Lower lobe of right lung (tissue), 2 donors: ENCODE data around the gene EED. TPM values are rescaled to one million over a fixed set of nuclear protein-coding genes. Genes with fewer than 3 reads are reported as not detected.

Experiments used
- ATAC-seq, 2 donors: fragments of 200-7000 bp; cut with Tn5 transposase; one replicate each; pipeline ENCODE4 v1.9.1; 2020 to 2022; ENCODE audit warnings: mild to moderate bottlenecking in 2 of 2, moderate library complexity in 2 of 2
- DNase-seq: peaks from one replicate; pipeline ENCODE4 v3.0.0-alpha.2; 2020
- H3K27ac ChIP-seq: fragments of 200-600 bp; one replicate; pipeline ENCODE4 v1.8.0; 2022
- H3K27me3 ChIP-seq: fragments of 200-600 bp; one replicate; pipeline ENCODE4 v1.8.0; 2022; ENCODE audit warnings: low read depth
- H3K36me3 ChIP-seq: fragments of 200-600 bp; one replicate; pipeline ENCODE4 v1.8.0; 2022; ENCODE audit warnings: mild to moderate bottlenecking
- H3K4me1 ChIP-seq: fragments of 200-600 bp; one replicate; pipeline ENCODE4 v1.8.0; 2022
- H3K4me3 ChIP-seq: fragments of 200-600 bp; one replicate; pipeline ENCODE4 v1.8.0; 2022; ENCODE audit warnings: mild to moderate bottlenecking
- H3K9me3 ChIP-seq: fragments of 200-600 bp; one replicate; pipeline ENCODE4 v1.8.0; 2022
- CTCF ChIP-seq: fragments of 200-600 bp; IDR thresholded peaks from one replicate; pipeline ENCODE4 v1.8.0; 2022; ENCODE audit warnings: antibody characterized with exemption, mild to moderate bottlenecking
- intact Hi-C: fragments of 100-400 bp; cut with DNase I; formaldehyde crosslinking; loops from one replicate; pipeline ENCODE4 v1.11.0; 2022
- total RNA-seq: library from RNA; stranded (reverse); fragmentation: NEBNext Ultra II Directional; extraction: Animal tissue kit (Norgen Biotek cat#: 25700); gene quantifications from one replicate; pipeline ENCODE4 v1.2.1, GENCODE V29; 2021
- donor health status: DM: no; HTN: yes; CAD: no; lungs with severe emphysema.

Gene EED
- total RNA-seq, 1 donor from 2014 or later, result 21.0 TPM

- peaks cover 32% of the 10 kb centered on the region for H3K36me3 ChIP-seq
- ATAC-seq, result no peak
- no peak for DNase-seq
Measured at GRCh38 chr11:86314636-86315035, 70.1 kb downstream of the EED start.

More at GRCh38 chr11:86314636-86315035, 70.1 kb downstream of the EED start:
- intact Hi-C loops, result no loop called here
- H3K27ac ChIP-seq, result no peak overlapping the region
- no peak overlapping the region for H3K4me3 ChIP-seq
- no peaks in the 10 kb centered on the region for H3K4me1 ChIP-seq
- H3K27me3 ChIP-seq, result no peaks in the 10 kb centered on the region
- no peak for TF ChIP-seq CTCF
- H3K9me3 ChIP-seq, result no peaks in the 10 kb centered on the region

Other genes starting within 250 kb of the EED start
- gene PICALM, start 175.7 kb upstream of the EED start, total RNA-seq, result 190 TPM
- 29.5 TPM for gene HIKESHI, start 57.5 kb downstream of the EED start, total RNA-seq
- gene CCDC81, start 130.1 kb downstream of the EED start, total RNA-seq, result 4.8 TPM